Activated naive CD4-positive, alpha-beta T cell treated with anti-CD3 and anti-CD28 coated beads for 36 hours (primary cell): ENCODE measurements around the gene GABRR3. TPM values are rescaled to one million over a fixed set of nuclear protein-coding genes. Genes with fewer than 3 reads are reported as not detected.

Experiments used
- CTCF ChIA-PET: fragments of 350-600 bp; sonication (Branson Sonifier 250); formaldehyde crosslinking; loops from one replicate; lab custom pipeline; 2021; ENCODE audit warnings: antibody characterized with exemption; lab: Charles Lee
- DNase-seq: peaks from one replicate; pipeline ENCODE4 v3.0.0-alpha.2; 2020
- H3K27ac Mint-ChIP-seq: one replicate; pipeline ENCODE4 v1.8.0; 2021; ENCODE audit warnings: mild to moderate bottlenecking, mixed read lengths
- H3K27me3 Mint-ChIP-seq: one replicate; pipeline ENCODE4 v1.8.0; 2021; ENCODE audit warnings: low read depth, mixed read lengths
- H3K36me3 Mint-ChIP-seq: one replicate; pipeline ENCODE4 v1.8.0; 2021; ENCODE audit warnings: low read depth, mixed read lengths
- H3K4me1 Mint-ChIP-seq: one replicate; pipeline ENCODE4 v1.8.0; 2021; ENCODE audit warnings: low read depth, mixed read lengths
- H3K4me3 Mint-ChIP-seq: one replicate; pipeline ENCODE4 v1.8.0; 2021; ENCODE audit warnings: mild to moderate bottlenecking, moderate library complexity, mixed read lengths
- H3K9me3 Mint-ChIP-seq: one replicate; pipeline ENCODE4 v1.8.0; 2021; ENCODE audit warnings: mixed read lengths
- intact Hi-C: fragments of 100-400 bp; cut with micrococcal nuclease; formaldehyde crosslinking; loops from one replicate; pipeline ENCODE4 v1.15.1; 2023
- total RNA-seq, 2 experiments: library from RNA; stranded (reverse); gene quantifications; one replicate each; pipeline ENCODE4 v1.2.3, GENCODE V29; 2021

GABRR3 gene
- total RNA-seq, 2 experiments from 2014 or later, result not detected

- CTCF ChIA-PET, result interaction anchor here (5.6 kb wide), 1 partner anchor 55 kb away, joined by 35 read pairs; no protein-coding TSS in a partner anchor
- Mint-ChIP-seq H3K4me1 (peaks cover 63% of the 10 kb centered on the region), H3K4me3 (no peak overlapping the region), H3K36me3 (peaks cover 22% of the 10 kb centered on the region), H3K9me3 (no peaks in the 10 kb centered on the region), H3K27me3 (no peaks in the 10 kb centered on the region), H3K27ac (no peak overlapping the region)
- intact Hi-C loops, result no loop called here
- no peak for DNase-seq
Observed at GRCh38 chr3:97967966-97968365, 67.1 kb downstream of the GABRR3 start.

DNA sequence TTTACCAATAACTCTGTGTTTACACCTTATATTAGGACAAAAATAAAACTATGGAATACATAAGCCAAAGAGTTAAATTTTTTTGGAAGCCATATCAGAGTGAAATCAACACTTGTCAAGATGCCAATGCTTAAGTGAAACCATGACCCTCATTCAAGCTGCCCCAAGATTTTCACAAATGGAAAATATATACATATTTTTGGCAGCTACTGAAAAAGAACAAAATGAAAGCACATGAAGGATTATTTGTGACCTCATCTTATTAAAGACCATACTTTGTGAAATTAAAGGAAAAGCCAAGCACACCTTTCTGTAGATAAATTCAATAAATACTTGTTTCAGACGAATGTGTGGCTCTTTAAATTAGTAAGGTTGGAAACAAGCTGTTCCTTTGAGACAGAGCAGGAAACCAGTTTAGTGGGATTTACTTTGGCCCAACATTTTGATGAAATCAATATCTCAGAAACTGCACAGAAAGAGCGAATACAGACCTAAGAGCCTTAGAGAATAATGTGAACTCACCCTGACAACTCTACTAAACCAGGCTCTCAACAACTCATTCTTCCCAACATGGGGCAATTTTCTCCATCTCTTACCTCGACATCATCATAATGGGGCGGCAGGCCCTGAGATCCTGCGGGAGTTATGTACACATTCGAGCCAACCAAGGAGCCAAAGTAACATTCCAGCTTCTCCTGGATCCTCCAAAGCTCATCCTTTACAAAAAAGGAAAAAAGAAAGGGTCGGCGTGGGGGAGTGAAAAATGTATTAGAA is 73.9 kb downstream of the GABRR3 start:
- Mint-ChIP-seq H3K27me3 (no peaks in the 10 kb centered on the region), H3K9me3 (no peaks in the 10 kb centered on the region), H3K4me3 (no peak overlapping the region), H3K27ac (no peak overlapping the region), H3K36me3 (peaks cover 38% of the 10 kb centered on the region), H3K4me1 (peaks cover 27% of the 10 kb centered on the region)
- intact Hi-C loops, result no loop called here
- DNase-seq, result no peak
- CTCF ChIA-PET, result interaction anchor here (0.6 kb wide), 2 partner anchors 69 to 163 kb away, joined by 3 read pairs; no protein-coding TSS in a partner anchor

GRCh38 chr3:97960551-97960950 is 74.6 kb downstream of the GABRR3 start:
- peaks cover 22% of the 10 kb centered on the region for H3K4me1 Mint-ChIP-seq
- DNase-seq, result no peak
- H3K27me3 Mint-ChIP-seq, result no peaks in the 10 kb centered on the region
- H3K4me3 Mint-ChIP-seq, result no peak overlapping the region
- H3K9me3 Mint-ChIP-seq, result no peaks in the 10 kb centered on the region
- no peak overlapping the region for H3K27ac Mint-ChIP-seq
- intact Hi-C loops, result no loop called here
- CTCF ChIA-PET, result interaction anchor here (0.6 kb wide), 1 partner anchor 163 kb away, joined by 3 read pairs; no protein-coding TSS in a partner anchor
- H3K36me3 Mint-ChIP-seq, result peaks cover 34% of the 10 kb centered on the region

GRCh38 chr3:97959872-97960271 is 75.2 kb downstream of the GABRR3 start:
- CTCF ChIA-PET, result no interaction called here
- peaks cover 32% of the 10 kb centered on the region for H3K36me3 Mint-ChIP-seq

GRCh38 chr3:97958796-97959195 is 76.3 kb downstream of the GABRR3 start:
- Mint-ChIP-seq H3K9me3 (no peaks in the 10 kb centered on the region), H3K4me3 (no peak overlapping the region), H3K36me3 (peaks cover 32% of the 10 kb centered on the region), H3K27ac (no peak overlapping the region), H3K27me3 (no peaks in the 10 kb centered on the region), H3K4me1 (peaks cover 13% of the 10 kb centered on the region)
- no peak for DNase-seq
- CTCF ChIA-PET, result no interaction called here
- intact Hi-C loops, result no loop called here

More at GRCh38 chr3:97959872-97960271, 75.2 kb downstream of the GABRR3 start:
- Mint-ChIP-seq H3K27me3 (no peaks in the 10 kb centered on the region), H3K4me3 (no peak overlapping the region), H3K27ac (no peak overlapping the region), H3K9me3 (no peaks in the 10 kb centered on the region), H3K4me1 (peaks cover 19% of the 10 kb centered on the region)
- DNase-seq, result no peak
- intact Hi-C loops, result no loop called here

GRCh38 chr3:97958396-97958795 is 76.7 kb downstream of the GABRR3 start:
- no peaks in the 10 kb centered on the region for H3K9me3 Mint-ChIP-seq
- H3K27me3 Mint-ChIP-seq, result no peaks in the 10 kb centered on the region
- CTCF ChIA-PET, result no interaction called here
- no peak overlapping the region for H3K27ac Mint-ChIP-seq
- intact Hi-C loops, result no loop called here
- no peak for DNase-seq
- peaks cover 10% of the 10 kb centered on the region for H3K4me1 Mint-ChIP-seq
- peaks cover 33% of the 10 kb centered on the region for H3K36me3 Mint-ChIP-seq
- no peak overlapping the region for H3K4me3 Mint-ChIP-seq

DNA sequence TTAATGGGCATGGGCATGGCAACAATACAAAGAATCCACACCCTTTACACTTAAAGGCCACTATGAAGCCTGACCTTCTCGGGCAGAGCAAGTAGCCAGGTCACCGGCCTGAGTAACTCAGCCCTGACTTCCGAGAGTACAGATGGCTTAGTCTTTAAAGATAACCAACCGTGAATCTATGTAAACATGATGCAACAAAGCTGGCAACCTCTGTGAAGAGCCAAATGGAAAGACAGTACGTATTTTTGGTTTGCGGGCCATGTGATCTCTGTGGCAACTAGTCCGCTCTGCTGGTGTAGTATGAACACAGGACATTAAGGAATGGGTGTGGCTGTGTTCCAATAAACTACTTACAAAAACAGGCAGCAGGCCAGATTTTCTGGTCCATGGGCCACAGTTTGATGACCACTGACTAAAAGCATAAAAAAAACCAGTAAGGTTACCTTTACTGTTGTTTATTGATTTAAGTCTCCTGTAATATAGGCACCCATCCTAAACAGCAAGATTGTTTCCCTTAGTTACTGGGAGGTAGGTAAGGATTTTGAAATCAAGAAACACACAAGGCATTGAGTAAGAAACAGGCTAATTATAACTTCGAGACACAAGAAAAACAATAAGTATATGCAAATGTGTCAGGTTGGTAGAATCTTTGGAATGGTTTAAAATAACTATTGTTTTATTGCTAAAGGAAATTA is 77.4 kb downstream of the GABRR3 start:
- H3K27ac Mint-ChIP-seq, result no peak overlapping the region
- H3K4me3 Mint-ChIP-seq, result no peak overlapping the region
- intact Hi-C loops, result no loop called here
- no peaks in the 10 kb centered on the region for H3K9me3 Mint-ChIP-seq
- H3K27me3 Mint-ChIP-seq, result no peaks in the 10 kb centered on the region
- H3K4me1 Mint-ChIP-seq, result peaks cover 10% of the 10 kb centered on the region
- CTCF ChIA-PET, result interaction anchor here (0.7 kb wide), 1 partner anchor 599 kb away, joined by 3 read pairs; no protein-coding TSS in a partner anchor
- H3K36me3 Mint-ChIP-seq, result peaks cover 35% of the 10 kb centered on the region
- no peak for DNase-seq

DNA sequence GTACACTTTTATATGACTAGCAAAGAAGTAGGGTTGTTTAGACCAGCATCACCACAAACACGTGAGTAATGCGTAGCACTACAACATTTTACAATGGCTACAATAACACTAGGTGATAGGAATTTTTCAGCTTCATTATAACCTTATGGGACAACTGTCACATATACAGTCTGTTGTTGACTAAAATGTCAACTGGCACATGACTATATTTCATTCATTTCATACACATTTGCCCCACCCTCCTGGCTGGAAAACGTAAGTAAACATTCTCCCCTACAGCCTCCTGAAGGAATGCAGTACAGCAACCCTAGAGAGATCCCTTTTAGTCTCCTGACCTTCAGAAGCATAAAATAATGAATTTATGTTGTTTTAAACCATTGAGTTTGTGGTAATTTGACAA is 79.1 kb downstream of the GABRR3 start:
- H3K4me1 Mint-ChIP-seq, result peaks cover 2% of the 10 kb centered on the region
- H3K27me3 Mint-ChIP-seq, result no peaks in the 10 kb centered on the region
- no peaks in the 10 kb centered on the region for H3K9me3 Mint-ChIP-seq
- CTCF ChIA-PET, result interaction anchor here (0.5 to 0.6 kb wide), 2 partner anchors 64 to 69 kb away, joined by 3 read pairs; no protein-coding TSS in a partner anchor
- peaks cover 38% of the 10 kb centered on the region for H3K36me3 Mint-ChIP-seq
- H3K27ac Mint-ChIP-seq, result no peak overlapping the region
- no peak overlapping the region for H3K4me3 Mint-ChIP-seq
- intact Hi-C loops, result no loop called here
- no peak for DNase-seq

- Mint-ChIP-seq H3K9me3 (no peaks in the 10 kb centered on the region), H3K4me3 (no peak overlapping the region), H3K27me3 (no peaks in the 10 kb centered on the region), H3K36me3 (peaks cover 50% of the 10 kb centered on the region), H3K4me1 (peaks cover 2% of the 10 kb centered on the region), H3K27ac (no peak overlapping the region)
- CTCF ChIA-PET, result interaction anchor here (0.6 to 1.2 kb wide), 5 partner anchors 13 to 166 kb away, joined by 3 to 5 read pairs (median 4); no protein-coding TSS in a partner anchor
- DNase-seq, result no peak
- intact Hi-C loops, result no loop called here
Observed at GRCh38 chr3:97954228-97954827, 80.8 kb downstream of the GABRR3 start.

DNA sequence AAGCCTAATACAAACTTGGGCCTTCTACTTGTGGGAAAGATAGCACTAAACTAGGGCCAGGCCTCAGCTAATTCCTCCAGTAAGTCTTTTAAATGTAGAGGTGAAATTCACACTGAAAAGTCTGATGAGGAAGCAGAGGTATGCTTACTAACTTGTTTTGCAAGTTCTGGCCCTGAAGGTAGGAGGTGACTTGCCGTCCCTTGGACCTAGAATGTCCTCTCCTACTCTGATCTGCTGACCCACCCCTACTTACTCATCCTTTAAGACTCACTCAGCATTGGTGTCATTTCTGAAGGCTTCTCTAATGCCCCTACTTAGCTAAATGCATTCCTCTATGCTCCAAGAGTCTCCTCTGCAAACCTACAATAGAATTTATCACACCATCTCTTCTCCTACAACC is 82.2 kb downstream of the GABRR3 start:
- Mint-ChIP-seq H3K27me3 (no peaks in the 10 kb centered on the region), H3K9me3 (no peaks in the 10 kb centered on the region), H3K4me1 (peaks cover 2% of the 10 kb centered on the region), H3K4me3 (no peak overlapping the region), H3K27ac (no peak overlapping the region), H3K36me3 (peaks cover 57% of the 10 kb centered on the region)
- intact Hi-C loops, result no loop called here
- CTCF ChIA-PET, result no interaction called here
- DNase-seq, result no peak

GRCh38 chr3:97952280-97952679 is 82.8 kb downstream of the GABRR3 start:
- peaks cover 2% of the 10 kb centered on the region for H3K4me1 Mint-ChIP-seq
- CTCF ChIA-PET, result no interaction called here
- no peaks in the 10 kb centered on the region for H3K27me3 Mint-ChIP-seq
- no peak for DNase-seq
- intact Hi-C loops, result no loop called here
- no peaks in the 10 kb centered on the region for H3K9me3 Mint-ChIP-seq
- no peak overlapping the region for H3K27ac Mint-ChIP-seq
- peaks cover 57% of the 10 kb centered on the region for H3K36me3 Mint-ChIP-seq
- H3K4me3 Mint-ChIP-seq, result no peak overlapping the region

DNA sequence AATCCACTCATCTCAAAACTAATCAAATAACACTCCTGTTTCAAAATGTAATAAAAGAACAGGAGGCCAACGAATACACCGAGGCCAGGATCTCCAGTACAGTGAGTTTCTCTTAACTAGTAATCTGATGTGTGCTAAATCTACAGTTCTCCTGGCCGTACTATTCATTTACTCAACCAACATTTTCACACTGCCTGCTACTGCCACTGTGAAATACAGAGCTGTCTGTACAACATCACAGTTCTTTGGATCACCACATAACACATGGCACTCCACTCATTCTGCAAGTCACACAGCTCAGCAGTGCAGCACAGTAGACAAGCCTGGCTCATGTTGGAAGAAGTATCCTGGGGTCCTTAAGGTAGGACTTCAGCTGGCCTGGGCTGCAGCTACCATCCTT is 84.8 kb downstream of the GABRR3 start:
- intact Hi-C loops, result no loop called here

More for the DNA sequence above, 84.8 kb downstream of the GABRR3 start:
- H3K4me3 Mint-ChIP-seq, result no peak overlapping the region
- H3K27me3 Mint-ChIP-seq, result no peaks in the 10 kb centered on the region
- H3K27ac Mint-ChIP-seq, result no peak overlapping the region
- DNase-seq, result no peak
- H3K4me1 Mint-ChIP-seq, result no peaks in the 10 kb centered on the region
- no peaks in the 10 kb centered on the region for H3K9me3 Mint-ChIP-seq
- peaks cover 67% of the 10 kb centered on the region for H3K36me3 Mint-ChIP-seq
- CTCF ChIA-PET, result interaction anchor here (1.2 kb wide), 1 partner anchor 10 kb away, joined by 3 read pairs; no protein-coding TSS in a partner anchor
